Measurements from ENCODE around the gene RPL29. TPM values are rescaled to one million over a fixed set of nuclear protein-coding genes. Genes with fewer than 3 reads are reported as not detected.
"Not testable (repeated sequence)": the region's sequence is repeated elsewhere in the genome, so short reads cannot be mapped to it uniquely, and the experiment has no call there.

The RPL29 gene
- total and polyA plus RNA-seq, 2 experiments from 2014 or later: 844 to 1,533 TPM

DNA sequence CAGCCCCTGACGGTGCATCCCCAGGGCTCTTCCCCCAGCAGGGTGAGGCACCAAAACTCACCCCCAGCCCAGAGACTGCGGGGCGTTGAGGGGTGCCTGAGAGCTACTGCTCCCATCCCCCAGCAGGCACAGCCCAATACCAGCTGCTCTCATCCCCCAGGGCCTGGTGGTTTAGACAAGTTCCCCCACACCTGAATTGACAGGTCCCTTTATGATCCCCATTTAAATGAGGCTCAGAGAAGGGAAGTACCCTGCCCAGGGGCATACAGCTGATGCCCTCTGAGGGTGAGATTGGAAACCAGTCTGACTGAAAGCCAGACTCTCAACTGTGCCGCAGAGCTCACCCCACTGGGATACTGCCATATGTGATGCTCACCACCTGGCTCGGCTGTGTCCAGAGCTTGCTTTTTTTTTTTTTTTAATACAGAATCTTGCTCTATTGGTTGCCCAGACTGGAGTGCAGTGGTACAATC lies 40.6 kb upstream of the RPL29 start:
- H3K27me3 ChIP-seq: no peaks in the 10 kb centered on the region
- TF ChIP-seq, protein P1, sequence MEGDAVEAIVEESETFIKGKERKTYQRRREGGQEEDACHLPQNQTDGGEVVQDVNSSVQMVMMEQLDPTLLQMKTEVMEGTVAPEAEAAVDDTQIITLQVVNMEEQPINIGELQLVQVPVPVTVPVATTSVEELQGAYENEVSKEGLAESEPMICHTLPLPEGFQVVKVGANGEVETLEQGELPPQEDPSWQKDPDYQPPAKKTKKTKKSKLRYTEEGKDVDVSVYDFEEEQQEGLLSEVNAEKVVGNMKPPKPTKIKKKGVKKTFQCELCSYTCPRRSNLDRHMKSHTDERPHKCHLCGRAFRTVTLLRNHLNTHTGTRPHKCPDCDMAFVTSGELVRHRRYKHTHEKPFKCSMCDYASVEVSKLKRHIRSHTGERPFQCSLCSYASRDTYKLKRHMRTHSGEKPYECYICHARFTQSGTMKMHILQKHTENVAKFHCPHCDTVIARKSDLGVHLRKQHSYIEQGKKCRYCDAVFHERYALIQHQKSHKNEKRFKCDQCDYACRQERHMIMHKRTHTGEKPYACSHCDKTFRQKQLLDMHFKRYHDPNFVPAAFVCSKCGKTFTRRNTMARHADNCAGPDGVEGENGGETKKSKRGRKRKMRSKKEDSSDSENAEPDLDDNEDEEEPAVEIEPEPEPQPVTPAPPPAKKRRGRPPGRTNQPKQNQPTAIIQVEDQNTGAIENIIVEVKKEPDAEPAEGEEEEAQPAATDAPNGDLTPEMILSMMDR (IDR thresholded peaks at IDR 0.05; ENCODE audit: low read depth, low read length): no peak
- DNase-seq (ENCODE audit: low read depth in 1 of 2, low spot score in 1 of 2): no peak
- H3K4me1 ChIP-seq (ENCODE audit: low read depth): peaks cover 21% of the 10 kb centered on the region
- no peak overlapping the region for H3K27ac ChIP-seq
- H3K4me3 ChIP-seq: no peak overlapping the region
- H3K36me3 ChIP-seq: no peaks in the 10 kb centered on the region
- H3K9me3 ChIP-seq (ENCODE audit: low read depth): no peaks in the 10 kb centered on the region

DNA sequence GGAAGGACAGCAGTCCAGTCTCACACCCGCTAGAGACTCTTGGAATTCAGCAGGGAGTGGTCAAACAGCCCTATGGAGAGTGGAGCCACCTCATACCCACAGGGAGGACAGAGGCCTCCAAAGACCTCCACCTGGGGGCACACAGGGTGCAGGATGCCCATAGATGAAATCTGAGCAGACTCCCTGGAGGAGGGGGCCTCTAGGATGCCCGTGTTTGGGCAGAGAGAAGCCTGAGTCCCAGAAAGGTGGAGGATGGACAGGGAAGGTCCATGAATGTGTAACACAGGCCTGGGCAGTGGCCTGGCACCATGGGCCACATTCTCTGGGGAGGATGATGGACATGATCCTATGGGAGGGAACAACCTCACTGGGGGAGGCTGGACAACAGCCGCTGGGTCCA lies 39.0 kb upstream of the RPL29 start:
- H3K27me3 ChIP-seq: no peaks in the 10 kb centered on the region
- DNase-seq (ENCODE audit: low read depth in 1 of 2, low spot score in 1 of 2): no peak
- peaks cover 31% of the 10 kb centered on the region for H3K4me1 ChIP-seq (ENCODE audit: low read depth)
- no peak overlapping the region for H3K27ac ChIP-seq
- TF ChIP-seq, protein P1 (IDR thresholded peaks at IDR 0.05; ENCODE audit: low read depth, low read length): no peak
- H3K4me3 ChIP-seq: no peak overlapping the region
- H3K36me3 ChIP-seq: no peaks in the 10 kb centered on the region
- no peaks in the 10 kb centered on the region for H3K9me3 ChIP-seq (ENCODE audit: low read depth)

GRCh38 chr3:52034212-52034611 lies 38.5 kb upstream of the RPL29 start:
- Histone ChIP-seq H3K36me3 (no peaks in the 10 kb centered on the region), H3K27ac (no peak overlapping the region), H3K4me1 (ENCODE audit: low read depth) (peaks cover 35% of the 10 kb centered on the region), H3K27me3 (no peaks in the 10 kb centered on the region), H3K9me3 (ENCODE audit: low read depth) (no peaks in the 10 kb centered on the region), H3K4me3 (no peak overlapping the region)
- no peak for DNase-seq (ENCODE audit: low read depth in 1 of 2, low spot score in 1 of 2)
- TF ChIP-seq, protein P1 (IDR thresholded peaks at IDR 0.05; ENCODE audit: low read depth, low read length): no peak

DNA sequence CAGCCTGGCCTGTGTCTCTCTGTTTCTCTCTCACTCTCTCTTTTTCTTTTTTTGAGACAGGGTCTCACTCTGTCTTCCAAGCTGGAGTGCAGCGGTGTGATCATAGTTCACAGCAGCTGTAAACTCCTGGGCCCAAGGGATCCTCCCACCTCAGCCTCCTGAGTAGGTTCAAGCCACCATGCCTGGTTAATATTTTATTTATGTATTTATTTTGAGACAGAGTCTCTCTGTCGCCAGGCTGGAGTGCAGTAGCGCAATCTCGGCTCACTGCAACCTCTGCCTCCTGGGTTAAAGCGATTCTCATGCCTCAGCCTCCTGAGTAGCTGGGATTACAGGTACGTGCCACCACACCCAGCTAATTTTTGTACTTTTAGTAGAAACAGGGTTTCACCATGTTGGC lies 38.1 kb upstream of the RPL29 start:
- DNase-seq (ENCODE audit: low read depth in 1 of 2, low spot score in 1 of 2); H3K27me3 ChIP-seq; H3K9me3 ChIP-seq (ENCODE audit: low read depth); H3K27ac ChIP-seq; H3K4me3 ChIP-seq; H3K36me3 ChIP-seq: not testable (repeated sequence)
- peaks cover 40% of the 10 kb centered on the region for H3K4me1 ChIP-seq (ENCODE audit: low read depth)

DNA sequence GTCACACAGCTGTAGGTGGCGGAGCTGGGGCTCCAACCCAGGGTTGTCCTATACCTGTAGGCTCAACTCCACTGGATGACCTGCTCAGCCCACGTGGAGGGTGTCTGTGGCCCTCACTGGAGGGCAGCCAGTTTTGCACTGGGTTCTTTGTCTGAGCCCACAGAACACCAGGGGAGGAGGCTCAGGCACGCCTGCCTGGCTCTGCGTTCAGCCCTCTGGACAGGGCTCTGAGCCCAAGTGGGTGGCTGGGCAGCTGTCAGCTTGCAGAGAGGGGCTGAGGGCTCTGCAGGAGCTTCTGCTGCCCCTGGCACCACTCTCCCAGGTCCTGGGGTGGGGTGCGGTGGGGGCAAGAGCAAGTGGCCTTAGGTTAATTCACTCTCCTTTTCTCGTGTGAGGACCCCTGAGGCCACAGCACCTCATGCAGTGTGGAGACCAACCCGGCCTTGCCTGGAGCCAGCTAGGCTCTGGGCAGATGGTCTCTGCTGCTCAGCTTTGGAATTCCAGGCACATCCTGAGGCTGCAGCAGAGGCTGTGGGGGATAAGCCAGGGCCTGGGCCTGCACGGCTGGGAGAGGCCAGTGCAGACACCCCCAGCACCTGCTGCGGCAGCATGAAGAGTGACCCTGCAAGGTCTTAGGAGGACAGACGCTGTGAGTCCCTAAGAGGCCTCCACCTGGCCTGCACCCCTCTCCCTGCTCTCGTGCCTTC lies 37.2 kb upstream of the RPL29 start:
- H3K9me3 ChIP-seq (ENCODE audit: low read depth): no peaks in the 10 kb centered on the region
- TF ChIP-seq, protein P1 (IDR thresholded peaks at IDR 0.05; ENCODE audit: low read depth, low read length): no peak
- no peaks in the 10 kb centered on the region for H3K27me3 ChIP-seq
- H3K4me1 ChIP-seq (ENCODE audit: low read depth): peaks cover 41% of the 10 kb centered on the region
- H3K27ac ChIP-seq: peak overlapping the region; percentile 43
- H3K4me3 ChIP-seq: no peak overlapping the region
- no peaks in the 10 kb centered on the region for H3K36me3 ChIP-seq
- DNase-seq (ENCODE audit: low read depth in 1 of 2, low spot score in 1 of 2): no peak

GRCh38 chr3:52031896-52032295 lies 36.2 kb upstream of the RPL29 start:
- H3K4me3 ChIP-seq: no peak overlapping the region
- no peaks in the 10 kb centered on the region for H3K9me3 ChIP-seq (ENCODE audit: low read depth)
- peaks cover 40% of the 10 kb centered on the region for H3K4me1 ChIP-seq (ENCODE audit: low read depth)
- no peaks in the 10 kb centered on the region for H3K27me3 ChIP-seq
- H3K36me3 ChIP-seq: no peaks in the 10 kb centered on the region
- peak overlapping the region; percentile 4 for H3K27ac ChIP-seq
- no peak for DNase-seq (ENCODE audit: low read depth in 1 of 2, low spot score in 1 of 2)
- TF ChIP-seq, protein P1 (IDR thresholded peaks at IDR 0.05; ENCODE audit: low read depth, low read length): no peak

Measured in cardiac muscle cell (in vitro differentiated cells and primary cell).